Astrocyte of the cerebellum (primary cell): ENCODE measurements around the gene PDE1C.

Experiments
- DNase-seq: peaks from one replicate; pipeline ENCODE4 v3.0.0-alpha.2; 2011; ENCODE audit warnings: low read depth
- H3K4me3 ChIP-seq: 2 replicates; pipeline ENCODE4 v1.5.1; 2011; ENCODE audit warnings: mild to moderate bottlenecking, low read depth, low read length, moderate library complexity
- in situ Hi-C: cut with HindIII; loops from 2 replicates; pipeline ENCODE4 v1.10.0; 2017; ENCODE audit warnings: low sequenced_read_pairs
- TF ChIP-seq, protein P1 (sequence below): IDR thresholded peaks from 2 replicates; pipeline ENCODE4 v1.5.1; 2012; ENCODE audit warnings: low read length, low read depth, moderate library complexity, mild to moderate bottlenecking; ENCODE audit errors: missing control alignments

The PDE1C gene

DNA sequence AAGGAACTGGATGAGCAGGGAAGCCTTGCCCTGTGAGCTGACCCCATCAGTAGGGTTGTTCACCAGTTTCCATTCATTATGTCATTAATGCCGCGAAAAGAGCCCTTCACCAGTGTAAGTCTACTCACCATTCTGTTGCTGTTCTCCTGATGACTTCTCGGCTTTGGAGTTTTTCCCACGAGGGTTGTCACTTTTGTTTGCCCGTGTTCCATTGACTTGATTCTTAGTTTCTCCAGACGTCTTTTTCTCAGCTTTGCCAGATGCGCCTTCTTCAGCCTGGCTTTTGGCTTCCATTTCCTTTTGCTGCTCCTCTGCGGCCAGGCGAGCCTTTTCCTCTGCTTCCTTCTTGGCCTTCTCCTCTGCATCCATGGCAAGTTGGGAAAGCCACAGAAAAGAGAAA is 254.4 kb downstream of the PDE1C start:
- TF ChIP-seq, protein P1, sequence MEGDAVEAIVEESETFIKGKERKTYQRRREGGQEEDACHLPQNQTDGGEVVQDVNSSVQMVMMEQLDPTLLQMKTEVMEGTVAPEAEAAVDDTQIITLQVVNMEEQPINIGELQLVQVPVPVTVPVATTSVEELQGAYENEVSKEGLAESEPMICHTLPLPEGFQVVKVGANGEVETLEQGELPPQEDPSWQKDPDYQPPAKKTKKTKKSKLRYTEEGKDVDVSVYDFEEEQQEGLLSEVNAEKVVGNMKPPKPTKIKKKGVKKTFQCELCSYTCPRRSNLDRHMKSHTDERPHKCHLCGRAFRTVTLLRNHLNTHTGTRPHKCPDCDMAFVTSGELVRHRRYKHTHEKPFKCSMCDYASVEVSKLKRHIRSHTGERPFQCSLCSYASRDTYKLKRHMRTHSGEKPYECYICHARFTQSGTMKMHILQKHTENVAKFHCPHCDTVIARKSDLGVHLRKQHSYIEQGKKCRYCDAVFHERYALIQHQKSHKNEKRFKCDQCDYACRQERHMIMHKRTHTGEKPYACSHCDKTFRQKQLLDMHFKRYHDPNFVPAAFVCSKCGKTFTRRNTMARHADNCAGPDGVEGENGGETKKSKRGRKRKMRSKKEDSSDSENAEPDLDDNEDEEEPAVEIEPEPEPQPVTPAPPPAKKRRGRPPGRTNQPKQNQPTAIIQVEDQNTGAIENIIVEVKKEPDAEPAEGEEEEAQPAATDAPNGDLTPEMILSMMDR, result no peak
- DNase-seq, result no peak
- in situ Hi-C loops, result no loop called here
- no peak overlapping the region for H3K4me3 ChIP-seq

DNA sequence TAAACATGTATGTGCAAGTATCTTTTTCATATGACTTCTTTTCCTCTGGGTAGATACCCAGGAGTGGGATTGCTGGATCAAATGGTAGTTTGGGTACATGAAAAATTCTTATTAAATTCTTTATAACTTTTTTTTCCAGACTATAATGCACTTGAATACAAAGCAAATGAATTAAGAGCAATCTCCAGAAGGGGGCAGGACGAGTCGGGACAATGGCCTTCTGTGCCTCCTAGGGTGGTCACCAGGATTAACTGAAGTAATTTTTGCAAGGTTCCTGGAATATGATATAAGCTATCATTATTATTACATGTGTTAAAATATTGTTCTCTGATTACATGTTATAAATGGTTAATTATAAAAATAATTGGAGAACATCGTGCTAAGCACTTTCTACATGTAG is 256.0 kb downstream of the PDE1C start:
- in situ Hi-C loops, result no loop called here

DNA sequence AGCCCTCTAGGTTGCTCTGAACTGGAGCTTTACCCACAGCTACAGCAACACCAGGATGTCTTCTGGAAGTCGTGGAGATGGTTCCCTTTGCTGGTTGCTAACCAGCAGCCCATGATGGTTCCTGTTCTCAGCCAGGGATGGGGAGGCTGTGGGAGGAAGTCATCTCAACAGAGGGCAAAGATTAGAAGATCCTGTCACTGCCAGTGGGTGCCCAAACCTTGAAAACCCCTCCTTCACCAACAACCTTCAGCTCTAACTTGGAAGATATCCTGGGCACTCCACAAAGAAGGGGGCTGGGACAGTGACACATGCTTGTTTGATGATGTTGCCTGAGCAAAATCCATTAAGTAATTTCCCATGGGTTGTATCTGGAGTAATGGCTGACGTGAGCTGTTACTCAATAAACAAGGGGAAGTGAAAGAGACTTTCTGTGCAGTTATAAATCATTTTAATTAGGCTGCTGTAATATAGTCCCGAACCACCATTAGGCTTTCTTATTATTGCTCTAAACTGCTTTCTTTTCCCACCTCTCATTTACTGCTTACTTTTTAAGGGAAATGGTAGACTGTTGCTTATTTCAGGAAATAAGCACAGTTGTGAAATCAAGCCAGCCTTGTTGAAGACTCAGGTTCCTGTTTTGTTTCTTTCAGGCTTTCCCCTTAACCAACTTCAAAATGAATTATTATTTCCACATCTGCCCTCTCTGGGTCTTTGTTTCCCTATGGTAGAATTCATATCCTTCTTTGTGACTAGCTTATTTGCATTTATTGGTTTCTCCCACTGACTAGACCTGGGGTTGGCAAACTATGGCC is 258.4 kb downstream of the PDE1C start:
- TF ChIP-seq, protein P1, result no peak
- no peak for DNase-seq
- no peak overlapping the region for H3K4me3 ChIP-seq
- in situ Hi-C loops, result no loop called here

More for the DNA sequence above, 256.0 kb downstream of the PDE1C start:
- no peak overlapping the region for H3K4me3 ChIP-seq
- DNase-seq, result no peak
- TF ChIP-seq, protein P1, result peak; percentile 27

DNA sequence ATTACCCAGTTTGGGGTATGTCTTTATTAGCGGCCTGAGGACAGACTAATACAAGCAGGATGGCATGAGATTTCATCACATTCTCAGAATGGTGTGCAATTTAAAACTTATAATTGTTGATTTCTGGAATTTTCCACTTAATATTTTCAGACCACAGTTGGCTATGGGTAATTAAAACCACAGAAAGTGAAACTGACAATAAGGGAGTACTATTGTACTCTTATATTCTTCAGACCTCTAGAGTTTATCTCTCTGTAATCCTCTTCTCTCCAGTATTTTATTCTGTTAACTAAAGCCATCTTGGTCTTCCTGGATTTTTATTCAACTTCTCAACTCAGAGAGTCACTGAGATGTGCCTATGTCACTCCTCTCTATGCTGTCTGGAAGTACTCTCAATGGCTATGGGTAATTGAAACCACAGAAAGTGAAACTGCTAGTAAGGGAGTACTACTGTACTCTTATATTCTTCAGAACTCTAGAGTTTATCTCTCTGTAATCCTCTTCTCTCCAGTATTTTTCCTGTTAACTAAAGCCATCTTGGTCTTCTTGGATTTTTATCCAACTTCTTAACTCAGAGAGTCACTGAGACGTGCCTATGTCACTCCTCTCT is 264.9 kb downstream of the PDE1C start:
- TF ChIP-seq, protein P1, result no peak
- DNase-seq, result no peak
- no peak overlapping the region for H3K4me3 ChIP-seq
- in situ Hi-C loops, result no loop called here

DNA sequence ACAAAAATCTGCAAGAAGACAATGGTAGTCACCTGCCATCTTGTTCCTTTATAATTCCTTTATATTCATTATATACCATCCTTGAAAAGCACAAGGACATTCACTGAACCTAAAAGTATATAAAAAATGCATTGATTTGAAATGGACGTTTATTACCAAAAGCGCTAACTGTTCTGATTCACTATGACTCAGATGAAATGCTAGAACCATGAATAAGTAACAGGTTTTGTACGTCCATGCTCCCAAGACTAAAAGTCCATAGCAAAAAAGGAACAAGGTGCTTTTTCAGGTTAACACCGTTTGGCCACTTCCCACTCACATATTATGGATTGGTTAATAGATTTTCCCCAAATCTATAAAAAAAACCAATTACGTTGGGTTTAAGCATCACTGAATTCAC is 273.8 kb downstream of the PDE1C start:
- H3K4me3 ChIP-seq, result no peak overlapping the region
- DNase-seq, result no peak
- in situ Hi-C loops, result no loop called here
- TF ChIP-seq, protein P1, result no peak

DNA sequence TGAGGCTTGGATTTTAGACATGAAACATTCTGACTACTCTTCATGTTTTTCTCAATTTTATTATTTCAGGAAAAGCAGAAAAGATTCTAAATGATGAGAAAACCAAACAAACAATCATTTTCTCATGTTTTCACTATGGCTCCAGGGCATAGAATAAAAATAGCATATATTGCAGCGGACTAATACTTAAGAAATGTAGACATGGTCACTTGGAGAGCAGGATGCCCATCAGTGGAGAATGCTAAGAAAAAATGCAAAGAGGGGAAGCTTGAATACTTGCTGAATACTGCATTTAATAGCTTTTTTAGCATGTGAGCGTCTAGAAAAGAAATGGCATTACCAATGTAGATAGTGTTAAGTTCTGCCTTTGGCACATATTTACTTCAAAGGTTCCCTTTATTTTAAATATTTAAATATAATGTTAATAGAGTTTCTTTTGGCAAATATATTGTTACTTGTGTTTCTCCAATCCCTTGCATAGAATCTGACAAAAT is 275.3 kb downstream of the PDE1C start:
- in situ Hi-C loops, result no loop called here
- no peak for DNase-seq
- TF ChIP-seq, protein P1, result no peak
- H3K4me3 ChIP-seq, result no peak overlapping the region
